Measurements from ENCODE around the gene TNRC6C. TPM values are rescaled to one million over a fixed set of nuclear protein-coding genes. Genes with fewer than 3 reads are reported as not detected.

TNRC6C gene
- total RNA-seq, 3 donors from 2014 or later (not counting 1 experiment from before 2014, with no cell fraction given), result 74.3 to 100 (median 76.3) TPM

GRCh38 chr17:77961741-77962140 is 3.2 kb downstream of the TNRC6C start:
- 97% methylated on average over 4 of the region's 4 CpGs for WGBS (ENCODE audit: insufficient coverage)
- no peak overlapping the region for H3K4me3 Mint-ChIP-seq
- no peak overlapping the region for H3K27ac ChIP-seq (ENCODE audit: low read length)
- H3K4me1 Mint-ChIP-seq, result peaks cover 71 to 78% of the 10 kb centered on the region in 2 donors
- no peak for TF ChIP-seq CTCF (IDR thresholded peaks at IDR 0.05)
- no peaks in the 10 kb centered on the region for H3K9me3 ChIP-seq (ENCODE audit: control insufficient read depth, insufficient read depth, low read length)
- no peaks in the 10 kb centered on the region for H3K36me3 Mint-ChIP-seq
- H3K27ac Mint-ChIP-seq, result no peak overlapping the region
- H3K36me3 ChIP-seq (ENCODE audit: control insufficient read depth, insufficient read depth, low read length), result no peaks in the 10 kb centered on the region
- H3K9me3 Mint-ChIP-seq, result no peaks in the 10 kb centered on the region
- ATAC-seq (no peak), DNase-seq (no peak)
- H3K4me3 ChIP-seq (ENCODE audit: low read length), result no peak overlapping the region
- H3K27me3 Mint-ChIP-seq (ENCODE audit: low read depth in 2 of 2), result no peaks in the 10 kb centered on the region
- H3K27me3 ChIP-seq (ENCODE audit: control insufficient read depth, insufficient read depth, low read length), result no peaks in the 10 kb centered on the region
- intact Hi-C loops (cut with micrococcal nuclease), result no loop called here
- H3K4me1 ChIP-seq (ENCODE audit: control insufficient read depth, insufficient read depth, low read length), result peaks cover 34% of the 10 kb centered on the region

- Mint-ChIP-seq H3K9me3 (no peaks in the 10 kb centered on the region), H3K4me3 (peak overlapping the region; percentile 22), H3K27me3 (ENCODE audit: low read depth in 2 of 2) (no peaks in the 10 kb centered on the region), H3K4me1 (peaks cover 65 to 78% of the 10 kb centered on the region in 2 donors), H3K36me3 (no peaks in the 10 kb centered on the region), H3K27ac (peak overlapping the region in 1 of 2 donors; percentile 19)
- Histone ChIP-seq H3K36me3 (ENCODE audit: control insufficient read depth, insufficient read depth, low read length) (no peaks in the 10 kb centered on the region), H3K4me1 (ENCODE audit: control insufficient read depth, insufficient read depth, low read length) (peaks cover 29% of the 10 kb centered on the region), H3K27ac (ENCODE audit: low read length) (no peak overlapping the region), H3K9me3 (ENCODE audit: control insufficient read depth, insufficient read depth, low read length) (no peaks in the 10 kb centered on the region), H3K27me3 (ENCODE audit: control insufficient read depth, insufficient read depth, low read length) (no peaks in the 10 kb centered on the region), H3K4me3 (ENCODE audit: low read length) (no peak overlapping the region)
- no peak for ATAC-seq
- DNase-seq, result no peak
- no peak for TF ChIP-seq CTCF (IDR thresholded peaks at IDR 0.05)
- intact Hi-C loops (cut with micrococcal nuclease), result no loop called here
- 90% methylated on average over 6 of the region's 6 CpGs for WGBS (ENCODE audit: insufficient coverage)
These were observed 3.8 kb downstream of the TNRC6C start for GRCh38 chr17:77962348-77962747.

GRCh38 chr17:77963441-77963840 is 4.9 kb downstream of the TNRC6C start:
- peak overlapping the region in 1 of 2 donors; percentile 8 for H3K27ac Mint-ChIP-seq
- Histone ChIP-seq H3K27ac (ENCODE audit: low read length) (no peak overlapping the region), H3K36me3 (ENCODE audit: control insufficient read depth, insufficient read depth, low read length) (no peaks in the 10 kb centered on the region), H3K4me1 (ENCODE audit: control insufficient read depth, insufficient read depth, low read length) (peaks cover 25% of the 10 kb centered on the region), H3K27me3 (ENCODE audit: control insufficient read depth, insufficient read depth, low read length) (no peaks in the 10 kb centered on the region), H3K9me3 (ENCODE audit: control insufficient read depth, insufficient read depth, low read length) (no peaks in the 10 kb centered on the region), H3K4me3 (ENCODE audit: low read length) (no peak overlapping the region)
- no peaks in the 10 kb centered on the region for H3K27me3 Mint-ChIP-seq (ENCODE audit: low read depth in 2 of 2)
- H3K36me3 Mint-ChIP-seq, result no peaks in the 10 kb centered on the region
- 32% methylated on average over 2 of the region's 2 CpGs for WGBS (ENCODE audit: insufficient coverage)
- H3K9me3 Mint-ChIP-seq, result no peaks in the 10 kb centered on the region
- DNase-seq (peak in 1 of 2 donors; percentile 87), ATAC-seq (peak; percentile 22 to 49 (median 45))
- intact Hi-C loops (cut with micrococcal nuclease), result no loop called here
- H3K4me3 Mint-ChIP-seq, result peak overlapping the region; percentile 61
- no peak for TF ChIP-seq CTCF (IDR thresholded peaks at IDR 0.05)
- peaks cover 63 to 74% of the 10 kb centered on the region in 2 donors for H3K4me1 Mint-ChIP-seq

GRCh38 chr17:77965352-77965751 is 6.8 kb downstream of the TNRC6C start:
- ATAC-seq, result no peak
- H3K27me3 ChIP-seq (ENCODE audit: control insufficient read depth, insufficient read depth, low read length), result no peaks in the 10 kb centered on the region
- no peaks in the 10 kb centered on the region for H3K27me3 Mint-ChIP-seq (ENCODE audit: low read depth in 2 of 2)
- H3K36me3 ChIP-seq (ENCODE audit: control insufficient read depth, insufficient read depth, low read length), result no peaks in the 10 kb centered on the region
- peak overlapping the region in 1 of 2 donors; percentile 11 for H3K27ac Mint-ChIP-seq
- H3K9me3 ChIP-seq (ENCODE audit: control insufficient read depth, insufficient read depth, low read length), result no peaks in the 10 kb centered on the region
- peaks cover 62 to 75% of the 10 kb centered on the region in 2 donors for H3K4me1 Mint-ChIP-seq
- H3K4me3 ChIP-seq (ENCODE audit: low read length), result no peak overlapping the region
- H3K27ac ChIP-seq (ENCODE audit: low read length), result no peak overlapping the region
- 100% methylated on average over 1 of the region's 3 CpGs for WGBS (ENCODE audit: insufficient coverage)
- H3K4me1 ChIP-seq (ENCODE audit: control insufficient read depth, insufficient read depth, low read length), result peaks cover 19% of the 10 kb centered on the region
- no peak overlapping the region for H3K4me3 Mint-ChIP-seq
- no peaks in the 10 kb centered on the region for H3K36me3 Mint-ChIP-seq
- no peak for DNase-seq
- TF ChIP-seq CTCF (IDR thresholded peaks at IDR 0.05), result no peak
- intact Hi-C loops (cut with micrococcal nuclease), result no loop called here
- H3K9me3 Mint-ChIP-seq, result no peaks in the 10 kb centered on the region
